ENCODE data around the gene DYNC1LI1.

Gene DYNC1LI1
- 35.1 to 62.7 (median 48.9) reads per million in 18 experiments for total RNA-seq

DNA sequence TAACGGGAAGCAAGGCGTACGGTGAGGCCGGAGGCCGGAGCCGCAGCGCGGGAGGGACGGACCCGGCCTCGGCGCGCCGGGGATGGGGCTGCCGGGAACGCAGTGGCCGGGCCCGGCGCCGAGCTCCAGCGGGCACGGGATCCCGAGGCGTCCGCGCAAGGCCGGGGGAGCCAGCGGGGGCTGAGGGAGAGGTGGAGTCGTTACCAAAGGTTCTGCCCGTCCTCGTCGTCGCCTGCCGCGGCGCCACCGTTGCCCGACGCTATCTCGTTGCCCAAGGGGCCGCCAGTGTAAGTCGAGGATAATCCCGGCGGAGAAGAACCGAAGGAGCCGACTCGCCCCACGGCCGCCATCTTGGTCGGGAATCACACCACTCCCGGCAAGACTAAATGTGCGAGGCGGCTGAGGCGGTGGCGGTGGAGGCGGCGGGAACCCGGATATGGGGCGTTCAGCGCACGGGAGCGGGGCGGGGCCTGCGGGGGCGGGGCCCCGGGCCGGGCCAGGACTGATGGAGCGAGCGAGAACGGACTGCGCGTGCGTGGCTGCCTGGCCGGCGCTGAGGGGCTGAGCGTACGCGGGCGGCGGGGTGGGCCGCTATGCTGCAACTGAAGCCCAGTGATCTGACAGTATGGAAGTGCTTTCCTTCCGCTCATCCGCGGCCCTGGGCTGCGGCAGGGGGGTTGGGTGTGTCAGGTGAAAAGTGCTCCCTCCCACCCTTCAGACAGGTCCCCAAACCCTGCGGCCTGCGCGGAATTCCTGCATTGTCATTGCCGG, at the start of gene DYNC1LI1:
TSS of gene DYNC1LI1 (minus strand) at position 438 of the 771 bp plus-strand sequence. CDS start at position 350, 88 bp downstream.
- DNase-seq: peak; percentile 94

DNA sequence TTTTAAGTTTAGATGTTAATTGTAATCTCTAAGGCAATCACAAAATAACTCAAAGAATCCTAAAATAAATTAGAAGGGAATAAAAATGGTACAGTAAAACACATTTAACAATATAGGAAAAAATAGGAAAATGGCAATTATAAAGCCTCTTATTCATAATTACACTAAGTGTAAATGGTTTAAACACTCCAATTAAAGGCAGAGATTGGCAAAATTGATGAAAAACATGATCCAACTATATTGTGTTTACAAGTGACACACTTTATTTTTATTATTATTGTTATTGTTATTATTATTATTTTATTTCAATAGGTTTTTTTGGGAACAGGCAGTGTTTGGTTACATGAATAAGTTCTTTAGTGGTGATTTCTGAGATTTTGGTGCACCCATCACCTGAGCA, 48.7 kb upstream of the DYNC1LI1 start:
- DNase-seq: no peak

DNA sequence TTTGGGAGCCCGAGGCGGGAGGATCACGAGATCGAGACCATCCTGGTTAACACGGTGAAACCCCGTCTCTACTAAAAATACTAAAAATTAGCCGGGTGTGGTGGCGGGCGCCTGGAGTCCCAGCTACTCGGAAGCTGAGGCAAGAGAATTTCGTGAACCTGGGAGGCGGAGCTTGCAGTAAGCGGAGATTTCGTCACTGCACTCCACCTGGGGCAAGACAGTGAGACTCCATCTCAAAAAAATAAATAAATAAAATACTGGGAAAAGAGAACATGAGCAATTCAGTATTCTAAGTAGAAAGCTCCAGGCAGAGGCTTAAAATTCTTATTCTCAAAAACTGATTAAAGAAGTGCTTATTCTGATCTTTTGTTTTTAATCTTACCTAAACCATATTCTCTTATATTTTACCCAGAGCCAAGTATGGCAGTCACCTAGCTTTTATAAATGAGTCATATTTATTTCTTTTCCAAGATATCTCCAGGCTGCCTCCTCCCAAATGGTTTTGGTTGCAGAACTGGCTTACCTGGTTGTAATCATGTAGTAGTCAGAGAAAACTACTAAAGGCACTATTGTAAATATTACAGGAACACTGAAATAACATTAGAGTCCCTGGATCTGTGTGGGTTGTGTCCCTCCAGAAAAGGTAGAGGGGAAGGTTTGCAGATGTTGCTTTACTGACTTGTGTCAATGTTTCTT, 45.8 kb upstream of the DYNC1LI1 start:
- DNase-seq: no peak

DNA sequence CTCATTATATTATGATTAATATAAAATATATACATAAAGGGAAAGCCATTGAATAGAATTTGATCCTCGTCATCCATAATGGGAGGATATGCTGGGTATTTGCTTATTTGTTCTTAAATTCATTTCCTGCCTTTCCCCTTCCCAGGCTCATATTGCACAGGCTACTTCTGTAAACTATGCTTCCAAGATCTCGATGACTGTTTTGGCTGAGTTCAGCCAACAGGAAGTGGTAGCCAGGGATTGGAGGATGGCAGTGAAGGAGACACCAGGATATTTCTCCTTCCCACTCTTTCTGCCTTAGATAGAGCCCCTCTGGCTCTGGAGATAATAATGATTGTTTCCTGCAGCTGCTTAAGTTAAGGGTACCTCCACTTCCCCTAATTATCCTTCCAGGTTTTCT, 44.3 kb upstream of the DYNC1LI1 start:
- DNase-seq: peak in 1 of 2 donors; percentile 11

DNA sequence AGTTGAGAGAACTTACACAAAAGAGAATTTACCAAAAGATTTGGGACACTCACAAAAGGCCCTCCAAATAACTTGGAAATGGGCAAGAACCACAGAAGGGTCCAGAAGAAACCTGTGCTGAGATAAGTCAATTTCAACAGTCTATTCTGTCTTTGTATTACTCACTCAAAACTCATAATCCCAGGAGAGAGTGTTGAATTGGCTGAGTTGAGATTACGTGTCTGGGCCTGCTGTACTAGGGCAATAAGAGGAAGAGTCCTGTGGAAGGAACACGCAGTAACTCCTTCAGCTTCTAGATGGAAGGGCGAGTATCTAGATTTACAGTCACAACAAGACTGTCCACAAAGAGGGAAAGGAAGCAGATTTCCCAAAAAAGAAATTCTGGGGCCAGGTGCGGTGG, 42.5 kb upstream of the DYNC1LI1 start:
- DNase-seq: no peak

DNA sequence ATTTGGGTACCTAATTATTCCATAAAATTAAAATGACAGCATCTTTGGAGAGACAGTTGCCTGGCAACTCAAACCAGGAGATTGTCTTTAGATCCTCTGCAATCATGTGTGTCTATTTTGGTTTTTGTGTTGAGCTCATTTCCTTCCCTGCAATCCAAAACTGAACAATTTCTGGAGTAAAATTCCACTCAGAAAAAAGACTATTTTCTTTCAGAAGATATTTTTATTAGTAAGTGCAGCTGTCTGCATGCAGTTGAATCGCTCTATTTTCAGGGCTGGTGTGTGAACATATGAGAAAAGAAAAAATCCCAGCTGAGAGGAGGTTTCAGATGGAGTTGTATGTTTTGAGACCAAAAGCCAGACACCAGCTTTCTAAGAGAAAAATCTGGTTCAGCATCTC, 41.9 kb upstream of the DYNC1LI1 start:
- no peak for DNase-seq

DNA sequence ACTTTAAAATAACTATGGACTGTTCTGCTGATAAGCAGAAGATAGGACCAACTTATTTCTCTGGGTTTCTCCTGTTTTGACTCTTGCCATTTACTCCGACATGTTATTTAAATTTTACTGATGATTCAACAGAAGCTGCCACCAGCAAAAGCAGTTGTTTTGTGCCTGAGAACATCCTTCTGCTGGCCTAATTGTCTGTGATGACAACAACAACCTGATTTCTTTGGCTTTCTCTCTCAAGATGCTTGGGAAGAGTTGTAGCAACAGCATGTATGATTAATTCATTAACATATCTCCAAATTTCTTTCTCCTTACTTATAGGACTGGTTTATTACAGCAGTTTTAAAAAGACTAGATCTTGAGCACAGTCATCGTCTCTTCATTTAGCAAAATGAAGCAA, 36.9 kb upstream of the DYNC1LI1 start:
- no peak for DNase-seq

DNA sequence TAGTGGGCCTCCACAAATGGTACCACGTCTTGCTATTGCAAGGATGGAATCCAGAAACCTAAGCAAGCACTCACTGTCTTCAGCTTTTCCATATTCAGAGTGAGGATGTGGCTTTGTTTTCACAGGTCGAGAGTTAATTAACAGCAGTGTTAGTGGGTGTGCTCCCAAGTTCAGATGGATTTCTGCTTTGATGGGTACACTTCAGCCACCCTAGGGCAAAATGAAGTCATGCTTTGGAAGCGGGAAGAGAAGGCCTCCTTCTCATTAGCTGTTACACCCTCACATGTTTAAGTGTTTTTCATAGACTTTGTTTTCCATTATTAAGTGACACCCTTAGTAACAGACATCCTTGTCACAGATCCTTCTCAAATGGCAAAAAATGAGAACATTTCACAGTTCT, 36.3 kb upstream of the DYNC1LI1 start:
- DNase-seq: no peak

DNA sequence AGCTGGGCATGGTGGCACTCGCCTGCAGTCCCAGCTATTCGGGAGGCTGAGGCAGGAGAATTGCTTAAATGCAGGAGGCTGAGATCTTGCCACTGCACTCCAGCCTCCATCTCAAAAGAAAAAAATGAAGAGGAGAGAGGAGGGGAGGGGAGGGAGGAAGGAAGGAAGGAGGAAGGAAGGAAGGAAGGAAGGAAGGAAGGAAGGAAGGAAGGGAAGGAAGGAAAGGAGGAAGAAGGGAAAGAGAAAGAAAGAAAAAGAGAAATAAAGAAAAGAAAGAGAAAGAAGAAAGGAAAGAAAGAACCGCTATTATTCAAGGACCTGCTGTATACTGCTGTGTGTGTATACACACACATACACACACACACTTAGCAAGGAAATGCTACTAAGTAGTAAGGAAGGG, 35.6 kb upstream of the DYNC1LI1 start:
- no peak for DNase-seq

DNA sequence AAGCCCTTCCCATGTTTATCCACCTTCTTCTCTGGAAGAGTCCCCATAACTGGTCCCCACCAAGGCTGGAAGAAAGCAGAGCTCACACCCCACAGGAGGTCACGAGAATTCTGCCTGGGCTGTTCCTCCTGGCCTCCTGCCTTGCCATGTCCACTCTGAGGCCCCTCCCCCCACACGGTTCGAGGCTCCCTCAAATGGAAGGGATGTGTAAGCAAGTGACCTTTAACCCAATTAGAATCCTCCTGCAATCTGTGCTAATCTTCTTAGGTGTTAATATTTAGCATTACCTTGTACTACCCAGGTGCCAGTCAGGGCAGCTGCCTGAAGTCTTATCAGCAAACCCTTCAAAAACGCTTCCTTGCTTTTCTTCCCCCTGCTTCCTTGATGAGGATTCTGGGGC, 32.4 kb upstream of the DYNC1LI1 start:
- DNase-seq: no peak

DNA sequence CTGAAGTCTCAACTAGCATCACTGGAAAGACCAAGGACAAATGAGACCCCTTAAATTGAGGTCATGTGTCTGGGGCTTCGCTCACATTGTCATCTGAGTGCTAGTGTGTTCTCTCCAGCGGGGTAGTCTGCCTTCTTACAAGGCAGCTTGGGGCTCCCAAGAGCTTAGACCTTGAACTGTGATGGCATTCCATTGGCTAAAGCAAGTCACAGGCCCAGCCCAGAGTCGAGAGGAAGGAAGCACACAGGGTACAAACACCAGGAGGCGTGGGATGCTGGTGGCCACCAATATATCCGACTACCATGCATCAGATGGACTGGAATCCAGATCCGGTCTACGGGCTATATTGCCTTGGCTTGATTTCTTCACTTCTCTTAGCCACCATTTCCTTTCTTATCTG, 31.5 kb upstream of the DYNC1LI1 start:
- DNase-seq: no peak

DNA sequence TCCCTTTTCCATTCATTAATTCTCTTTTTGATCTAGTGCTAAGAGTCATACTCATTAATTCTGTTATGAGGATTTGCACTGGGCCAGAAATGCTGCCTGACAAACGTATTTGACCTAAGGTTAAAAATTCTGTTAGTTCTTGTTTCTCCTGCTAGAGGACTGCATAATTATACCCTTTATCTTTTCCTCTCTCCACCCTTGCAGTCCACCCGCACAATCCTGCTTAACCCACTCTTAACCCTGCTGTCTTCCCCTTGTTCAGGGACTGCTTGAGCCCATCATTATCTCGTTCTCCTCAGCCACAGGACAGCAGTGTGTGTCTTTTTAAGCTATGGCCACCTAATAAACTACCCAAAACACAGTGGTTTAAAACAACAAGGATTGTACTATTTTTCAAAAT, 31.1 kb upstream of the DYNC1LI1 start:
- DNase-seq: no peak

DNA sequence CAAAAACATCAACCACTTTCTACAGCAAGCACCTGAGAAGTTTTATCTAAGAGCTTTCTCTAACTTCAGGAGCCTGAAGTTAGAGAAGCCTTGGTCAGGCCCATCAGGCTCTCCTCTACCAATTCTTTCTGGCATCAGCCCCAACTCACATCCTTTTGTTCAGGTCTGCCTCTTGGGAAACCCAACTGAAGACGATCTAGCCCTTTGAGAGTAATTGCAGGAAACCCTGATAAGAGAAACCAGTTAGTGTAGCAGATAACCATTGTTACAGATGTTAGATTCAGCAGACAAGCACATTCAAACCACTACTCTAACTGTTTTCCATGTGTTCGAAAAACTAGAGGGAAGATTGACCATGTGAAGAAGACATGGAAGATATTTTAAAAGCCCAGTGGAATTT, 27.0 kb upstream of the DYNC1LI1 start:
- DNase-seq: no peak

DNA sequence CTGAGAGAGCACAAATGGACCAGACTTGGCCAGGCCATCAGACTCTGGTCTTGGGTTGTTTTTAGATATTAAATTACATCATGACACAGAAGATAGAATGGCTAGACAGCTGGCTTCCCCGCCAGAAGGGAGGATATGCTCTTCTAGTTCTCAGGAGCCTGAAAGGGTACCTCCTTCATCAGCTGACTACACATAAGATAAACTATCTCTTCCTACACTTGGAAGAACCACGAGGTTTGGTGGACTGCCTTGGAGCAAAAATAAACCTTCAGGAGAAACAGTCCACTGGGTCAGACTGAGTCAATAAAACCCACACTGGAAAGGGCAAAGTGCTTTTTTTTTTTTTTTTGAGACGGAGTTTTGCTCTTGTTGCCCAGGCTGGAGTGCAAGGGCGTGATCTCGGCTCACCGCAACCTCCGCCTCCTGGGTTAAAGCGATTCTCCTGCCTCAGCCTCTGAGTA, 26.3 kb upstream of the DYNC1LI1 start:
- DNase-seq: no peak

DNA sequence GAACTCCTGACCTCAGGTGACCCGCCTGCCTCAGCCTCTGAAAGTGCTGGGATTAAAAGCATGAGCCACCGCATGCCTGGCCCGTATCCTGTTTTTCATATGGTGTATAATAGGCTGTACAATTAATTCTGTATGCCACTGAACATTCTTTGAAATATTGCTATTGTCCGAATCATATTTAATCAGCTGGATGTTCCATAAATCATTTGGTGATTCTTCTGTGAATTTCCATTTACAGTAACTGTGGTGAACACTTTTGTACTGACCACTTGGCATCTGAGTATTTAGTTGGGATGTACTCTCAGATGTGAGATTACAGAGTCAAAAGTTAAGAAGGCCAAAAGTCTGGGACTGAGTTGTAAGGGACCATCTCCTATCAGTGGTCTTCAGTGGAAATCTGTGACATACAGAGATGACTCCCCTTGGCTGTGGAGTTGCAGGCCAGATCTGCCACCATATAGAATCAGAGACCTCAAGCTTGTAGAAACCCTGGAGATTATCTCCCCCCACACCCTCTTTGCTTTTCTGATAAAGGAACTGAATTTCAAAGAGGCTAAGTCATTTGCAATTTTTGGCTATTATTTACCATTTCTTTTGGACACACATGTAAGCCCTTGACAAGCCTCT, 25.7 kb upstream of the DYNC1LI1 start:
- DNase-seq: no peak

DNA sequence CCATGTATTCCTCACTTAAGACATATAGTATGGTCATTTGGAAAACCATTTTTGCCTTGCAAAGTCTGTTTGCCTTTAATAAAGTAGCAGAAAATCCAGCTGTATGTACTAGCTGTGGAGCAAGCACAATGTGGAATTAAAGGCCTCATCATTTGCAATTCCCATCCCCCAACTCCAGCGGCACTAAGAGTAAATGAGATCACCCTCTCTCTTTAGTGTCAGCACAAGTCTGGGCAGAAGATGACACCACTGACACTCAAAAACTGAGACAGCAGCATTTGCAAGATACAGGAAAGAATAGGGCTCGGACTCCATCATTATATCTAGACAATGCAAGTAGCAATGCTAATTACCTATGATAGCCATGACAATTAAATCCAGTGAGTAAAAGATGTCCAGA, 24.7 kb upstream of the DYNC1LI1 start:
- DNase-seq: no peak

DNA sequence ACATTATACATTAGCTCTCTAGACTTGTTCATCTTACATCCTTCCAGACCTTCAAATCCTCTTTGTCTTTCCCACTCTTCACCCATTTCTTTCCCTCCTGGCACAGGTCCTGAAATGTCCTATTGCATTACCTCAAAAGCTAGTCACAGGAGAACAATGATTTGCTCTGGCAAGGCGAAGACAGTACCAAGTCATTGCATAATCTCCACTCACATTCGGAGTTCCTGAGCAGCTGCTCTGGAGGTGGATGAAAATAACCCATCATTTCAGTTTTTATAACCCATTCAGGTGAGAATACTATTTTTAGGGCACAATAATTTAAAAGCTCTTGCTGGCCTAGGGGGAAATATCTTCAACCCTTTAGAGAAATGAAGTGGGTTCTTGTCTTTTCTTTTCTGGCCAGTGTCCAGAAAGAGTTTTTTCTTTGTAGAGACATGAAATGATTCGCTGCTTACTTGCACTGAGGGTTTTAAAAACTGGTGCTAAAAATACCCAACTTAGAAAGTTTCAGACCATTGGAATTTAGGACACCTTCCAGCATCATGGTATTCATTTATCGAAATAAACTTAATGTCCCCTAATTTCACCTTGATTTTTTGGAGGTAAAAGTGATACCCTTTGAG, 23.4 kb upstream of the DYNC1LI1 start:
- no peak for DNase-seq

DNA sequence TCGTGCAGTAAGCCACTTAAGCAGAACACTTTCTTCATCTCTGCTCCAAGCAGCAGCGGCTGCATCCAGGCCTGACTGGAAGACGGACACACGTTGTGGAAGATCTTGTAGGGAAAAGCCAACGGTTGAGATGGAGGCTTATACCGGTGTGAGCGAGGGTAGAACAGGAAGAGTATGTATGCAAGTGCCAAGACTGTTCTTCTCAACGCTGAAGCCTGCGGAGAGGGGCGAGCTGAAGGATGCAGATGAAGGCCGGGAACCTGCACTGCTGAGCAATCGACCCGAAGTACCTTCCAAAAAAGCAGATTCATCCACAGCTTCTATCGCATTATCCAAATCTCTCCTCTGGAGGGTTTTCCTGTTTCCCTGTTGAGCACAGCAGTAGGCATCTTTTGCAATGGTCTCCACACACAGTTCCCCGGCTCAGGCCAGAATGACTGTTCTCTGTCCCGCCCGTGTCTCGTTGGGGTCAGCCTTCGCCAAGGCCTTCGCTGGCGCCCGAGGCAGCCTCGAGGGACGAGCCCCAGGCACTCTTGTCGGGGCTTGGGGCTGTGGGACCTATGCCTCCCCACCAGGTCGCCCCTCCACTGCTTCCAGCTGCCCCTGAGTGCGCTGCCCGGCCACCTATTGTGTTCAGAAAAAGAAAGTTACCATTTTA, 22.2 kb upstream of the DYNC1LI1 start:
- no peak for DNase-seq

DNA sequence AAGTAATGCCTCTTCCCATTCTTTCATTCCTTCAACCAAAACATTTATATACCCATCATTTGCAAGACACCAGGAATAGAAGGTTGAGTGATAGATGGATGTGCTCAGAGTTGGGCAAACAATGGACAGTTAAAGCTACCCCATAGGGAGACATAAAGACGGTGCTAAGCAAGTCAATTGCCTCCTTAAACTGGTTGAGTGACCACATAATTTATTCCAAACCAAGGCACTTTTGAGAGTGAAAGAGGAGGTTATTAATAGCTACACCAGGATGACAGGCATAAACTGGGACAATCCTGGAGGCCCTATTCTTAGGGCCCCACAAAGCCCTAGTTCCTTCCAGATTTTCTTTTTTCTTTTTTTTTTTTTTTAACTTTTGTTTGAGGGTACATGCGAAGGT, 21.4 kb upstream of the DYNC1LI1 start:
- DNase-seq: no peak

DNA sequence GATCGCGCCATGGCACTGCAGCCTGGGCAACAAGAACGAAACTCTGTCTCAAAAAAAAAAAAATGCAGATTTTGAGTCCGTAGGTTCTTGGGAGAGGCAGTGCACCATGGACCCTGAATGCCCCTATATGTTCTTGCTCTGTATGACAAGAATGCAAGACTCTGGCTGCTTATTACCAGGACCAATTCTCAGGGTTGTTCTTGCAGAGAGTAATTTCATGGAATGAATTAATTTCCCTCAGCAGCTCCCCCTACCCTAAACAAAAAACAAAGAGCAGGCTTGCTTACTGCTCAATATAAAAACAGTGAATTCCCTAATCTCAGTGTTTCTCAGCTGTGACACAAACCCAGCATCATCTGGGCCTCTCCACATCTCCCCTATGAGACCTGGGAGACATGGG, 20.5 kb upstream of the DYNC1LI1 start:
- DNase-seq: no peak

DNA sequence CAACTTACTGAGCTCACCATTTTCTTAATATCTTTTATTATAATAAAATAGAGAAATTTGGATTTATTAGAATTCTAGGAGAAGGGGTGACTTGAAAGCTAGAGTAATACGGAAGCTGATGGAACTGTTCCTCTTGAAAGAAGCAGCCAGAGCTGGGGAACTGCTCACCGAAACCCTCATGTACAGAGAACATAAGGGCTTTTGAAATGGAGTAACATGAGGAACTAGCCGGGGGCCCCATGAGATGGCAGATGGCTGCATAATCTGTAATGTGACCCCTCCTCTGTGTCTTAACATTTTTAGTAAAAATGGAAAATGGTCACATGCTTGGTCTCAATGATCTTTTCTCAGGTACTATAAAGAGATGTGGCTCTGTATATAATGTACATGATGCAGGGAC, 15.7 kb upstream of the DYNC1LI1 start:
- DNase-seq: peak; percentile 26 to 60

DNA sequence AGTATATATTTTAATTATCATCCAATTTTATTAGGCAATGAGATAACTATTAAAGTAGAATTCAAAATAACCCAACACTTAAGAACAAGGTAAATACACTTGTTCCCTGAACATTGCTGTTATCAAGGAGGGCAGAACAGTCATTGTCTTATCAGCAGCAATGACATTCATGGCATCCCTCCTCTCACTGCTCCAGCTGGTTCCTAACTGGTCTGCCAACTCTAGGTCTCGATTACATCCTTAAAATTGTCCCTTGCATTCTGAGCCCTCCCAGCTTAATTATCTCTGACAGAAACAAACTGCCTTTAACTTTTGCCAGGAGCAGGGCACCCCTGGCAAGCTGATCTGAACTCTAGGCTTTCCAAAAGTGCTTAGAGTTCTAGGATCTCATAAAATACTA, 14.0 kb upstream of the DYNC1LI1 start:
- DNase-seq: no peak

DNA sequence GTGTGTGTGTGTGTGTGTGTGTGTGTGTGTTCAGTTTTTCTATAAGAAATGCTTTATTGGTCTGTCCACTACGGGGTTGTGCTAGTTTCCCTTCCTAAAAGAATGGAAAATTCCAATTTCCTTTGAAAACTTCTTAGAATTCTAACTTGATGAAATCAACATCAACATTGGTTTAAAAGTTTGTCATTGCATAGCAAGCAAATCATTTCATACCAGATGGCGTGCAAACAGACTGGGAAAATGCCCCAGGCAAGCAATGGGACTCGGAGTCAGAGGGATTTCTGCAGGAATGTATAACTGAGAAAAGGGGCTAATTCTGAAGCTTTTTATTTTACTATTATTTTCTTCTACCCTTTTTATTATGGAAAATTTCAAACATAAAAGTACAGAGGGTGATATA, 13.1 kb upstream of the DYNC1LI1 start:
- no peak for DNase-seq

Data from inflammatory macrophage (primary cell).